ENCODE results near the gene IMMP2L.
A peak's percentile ranks its signal among the peaks of the same experiment; 100 is the strongest.

Gene IMMP2L

GRCh38 chr7:110839866-110840265, 722.4 kb downstream of the IMMP2L start:
- FAIRE-seq: no peak

- no peak for FAIRE-seq
These were observed 726.4 kb downstream of the IMMP2L start for GRCh38 chr7:110835849-110836248.

- no peak for FAIRE-seq
These were observed 727.1 kb downstream of the IMMP2L start for GRCh38 chr7:110835218-110835617.

DNA sequence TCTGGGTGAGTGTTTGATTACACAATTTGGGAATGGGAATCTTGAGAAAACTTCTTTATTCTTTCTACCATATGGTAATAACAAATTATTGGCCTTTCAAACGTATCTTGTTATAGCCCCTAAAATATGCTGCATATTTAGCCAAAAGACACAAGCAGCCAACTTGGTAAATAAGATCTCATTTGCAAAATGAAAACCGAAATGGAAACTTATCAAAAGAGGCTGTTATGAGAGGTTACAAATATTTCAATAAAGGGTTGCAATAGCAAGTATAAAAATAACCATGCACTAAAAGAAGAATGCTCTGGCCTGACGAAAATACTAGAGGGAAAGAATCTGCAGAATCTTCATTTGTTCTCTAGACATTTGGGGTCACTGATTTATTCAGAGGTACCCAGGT, 730.9 kb downstream of the IMMP2L start:
- no peak for FAIRE-seq

GRCh38 chr7:110830778-110831177, 731.5 kb downstream of the IMMP2L start:
- no peak for FAIRE-seq

DNA sequence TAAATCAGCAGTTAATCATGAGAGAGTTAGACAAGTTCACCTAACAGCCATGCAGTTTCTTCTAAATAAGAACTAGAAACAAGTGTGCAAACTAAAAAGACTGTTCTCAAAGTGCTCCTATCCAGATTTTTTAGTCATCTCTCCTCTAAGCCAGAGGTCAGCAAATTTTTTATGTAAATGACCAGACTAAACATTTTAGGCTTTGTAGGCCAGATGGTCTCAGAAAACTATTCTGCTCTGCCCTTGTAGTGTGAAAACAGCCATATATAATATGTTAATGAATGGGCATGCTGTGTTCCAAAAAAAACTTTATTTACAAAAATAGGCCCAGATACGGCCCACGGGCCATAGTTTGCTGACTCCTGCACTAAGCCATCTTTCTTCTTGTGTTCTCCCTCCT, 734.4 kb downstream of the IMMP2L start:
- no peak for FAIRE-seq

DNA sequence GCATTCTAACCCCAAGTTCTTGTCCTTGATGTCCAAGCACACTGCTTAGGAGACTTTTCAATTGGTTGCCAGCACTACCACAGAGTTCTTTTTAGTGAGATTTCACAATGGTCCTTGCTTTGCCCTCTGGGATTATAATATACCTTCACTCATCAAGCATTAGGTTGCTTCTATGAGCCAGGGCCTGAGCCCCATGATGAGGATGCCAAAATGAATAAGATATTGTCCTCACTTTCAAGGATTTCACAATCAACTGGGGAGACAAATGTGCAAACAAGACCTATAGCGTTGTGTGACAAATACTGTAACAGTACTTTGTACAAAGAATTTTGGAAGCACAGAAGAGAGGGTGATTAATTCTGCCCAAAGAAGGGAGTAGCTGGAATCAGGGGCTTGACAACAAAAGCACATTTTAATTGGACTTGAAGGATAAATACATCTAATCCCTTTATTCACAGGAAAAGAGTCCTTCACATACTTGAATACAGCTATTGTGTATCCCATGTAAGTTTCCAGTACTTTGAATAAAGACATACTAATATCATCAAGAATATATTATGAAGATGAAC, 734.9 kb downstream of the IMMP2L start:
- no peak for FAIRE-seq

DNA sequence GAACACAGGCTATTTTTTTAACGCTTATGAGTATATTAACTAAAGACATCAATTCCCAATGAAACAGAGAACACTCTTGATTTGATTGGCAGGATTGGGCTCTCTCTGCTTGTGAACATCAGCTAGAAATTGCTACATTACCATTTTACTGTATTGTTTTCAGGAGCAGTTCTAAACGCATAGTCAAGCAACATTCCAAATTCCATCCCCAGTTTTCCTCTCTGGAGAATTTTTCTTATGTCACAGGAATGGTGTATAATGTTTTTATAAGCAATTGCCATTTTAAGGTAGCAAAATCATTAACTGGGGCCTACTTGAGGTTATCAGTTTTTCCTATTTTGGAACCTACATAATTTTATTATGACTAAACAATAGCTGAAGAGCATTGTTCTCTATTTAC, 748.3 kb downstream of the IMMP2L start:
- no peak for FAIRE-seq

DNA sequence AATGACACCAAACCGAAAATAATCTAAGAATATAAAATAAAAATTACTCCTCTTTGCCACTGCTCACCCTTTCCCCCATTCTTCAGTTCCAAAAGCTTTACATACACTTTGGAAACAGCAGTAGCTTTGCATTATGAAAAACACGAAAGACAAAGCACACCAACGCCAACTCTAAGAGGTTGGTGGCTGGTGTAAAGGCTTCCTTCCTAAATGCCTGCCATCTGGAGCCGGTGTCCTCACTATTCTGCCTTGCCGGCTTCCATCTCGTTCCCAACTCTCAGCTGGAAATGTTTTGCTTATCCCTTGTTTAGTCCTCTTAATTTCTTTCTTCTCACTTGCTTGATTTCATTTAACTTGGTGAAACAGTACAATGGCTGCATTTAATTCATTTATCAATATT, 752.5 kb downstream of the IMMP2L start:
- no peak for FAIRE-seq

DNA sequence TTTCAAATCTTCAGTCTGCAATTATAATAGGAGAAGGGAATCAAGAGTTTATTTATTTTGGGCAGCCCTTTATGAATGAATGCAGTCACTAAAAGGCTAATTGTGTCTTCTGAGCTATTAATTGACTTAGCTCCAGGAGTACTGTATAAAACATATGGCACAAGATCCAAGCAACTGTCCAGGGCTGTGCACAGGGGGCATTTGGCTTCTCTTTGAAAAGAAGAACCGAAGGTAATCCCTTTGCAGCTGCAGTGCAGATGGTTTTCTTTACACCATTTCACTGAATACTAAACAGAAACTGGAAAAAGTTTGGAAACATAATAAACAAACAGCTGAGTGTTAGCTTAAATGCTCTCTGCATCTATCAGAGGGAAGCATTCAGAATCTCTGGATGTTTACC, 753.9 kb downstream of the IMMP2L start:
- FAIRE-seq: no peak

DNA sequence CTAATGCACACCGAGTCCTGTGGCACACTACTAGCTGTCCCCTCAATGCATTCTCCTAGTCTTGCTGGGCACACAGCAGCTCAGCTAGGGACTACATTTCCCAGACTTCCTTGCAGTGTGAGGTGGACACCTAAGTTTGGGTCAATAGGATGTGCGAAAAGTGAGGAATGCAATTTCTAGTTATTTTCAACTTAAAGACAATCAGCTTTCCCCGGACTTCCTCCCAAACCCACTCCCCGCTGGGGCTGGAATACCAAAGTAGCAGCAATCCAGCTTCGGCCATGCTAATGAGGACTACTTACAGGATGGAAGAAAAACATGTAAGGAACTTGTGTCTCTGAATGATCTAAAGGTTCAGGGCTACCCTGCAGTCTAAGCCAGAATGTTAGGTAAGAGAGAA, 757.8 kb downstream of the IMMP2L start:
- FAIRE-seq: no peak

- FAIRE-seq: no peak
These were observed 758.6 kb downstream of the IMMP2L start for GRCh38 chr7:110803602-110804143.

- no peak for FAIRE-seq
These were observed 760.8 kb downstream of the IMMP2L start for GRCh38 chr7:110801502-110801901.

DNA sequence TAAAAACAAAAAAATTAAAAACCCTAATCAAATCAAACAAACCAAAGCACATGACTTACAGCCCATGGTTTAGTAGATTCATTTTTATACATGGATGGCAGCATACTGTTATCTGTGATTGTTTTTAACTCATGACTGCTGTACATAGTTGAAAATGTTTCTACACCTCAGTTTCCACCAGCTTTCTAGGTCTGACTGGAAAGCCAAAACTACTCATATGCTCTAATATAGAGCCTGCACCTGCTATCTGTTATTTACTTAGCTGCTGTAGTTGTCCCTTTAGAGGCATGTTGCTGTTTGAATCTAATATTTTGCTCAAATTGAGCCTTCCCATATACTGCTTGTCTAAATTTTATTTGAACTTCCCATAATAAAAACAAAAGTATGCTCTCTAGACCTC, 761.3 kb downstream of the IMMP2L start:
- no peak for FAIRE-seq

DNA sequence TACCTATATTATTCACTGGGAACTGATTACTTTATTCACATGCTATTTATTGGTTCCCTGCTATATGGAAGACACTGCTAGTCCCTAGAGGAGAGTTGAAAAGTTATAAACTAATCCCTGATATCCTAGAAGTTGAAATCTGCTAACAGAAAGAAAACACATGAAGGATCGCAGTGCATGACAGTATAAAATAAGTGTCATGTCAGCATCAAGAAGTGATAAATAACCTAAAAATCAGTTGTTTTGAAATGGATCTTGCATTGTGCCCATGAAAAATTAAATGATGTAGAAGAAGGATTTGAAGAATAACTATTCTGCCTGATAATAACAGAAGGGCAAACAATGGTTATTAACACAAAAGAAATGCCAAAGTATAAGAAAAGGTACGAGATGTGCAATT, 764.6 kb downstream of the IMMP2L start:
- no peak for FAIRE-seq

DNA sequence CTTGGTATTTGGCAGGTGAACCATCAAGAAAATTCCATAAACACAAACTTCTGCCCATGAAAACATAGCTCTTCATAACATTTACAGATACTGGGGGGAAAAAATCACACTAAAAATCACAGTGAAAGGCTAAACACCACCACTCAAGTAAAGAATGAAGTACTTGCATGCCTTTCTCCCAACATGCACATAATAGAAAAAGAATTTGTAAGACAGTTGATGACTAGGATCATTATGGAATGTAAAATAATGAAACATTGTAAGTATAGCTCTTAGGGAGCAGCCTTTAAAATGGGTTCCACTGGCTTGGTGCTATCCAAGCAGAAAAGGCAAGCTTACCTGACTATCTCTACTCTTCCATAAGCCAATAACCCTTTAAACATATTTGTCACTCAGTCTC, 771.3 kb downstream of the IMMP2L start:
- no peak for FAIRE-seq

DNA sequence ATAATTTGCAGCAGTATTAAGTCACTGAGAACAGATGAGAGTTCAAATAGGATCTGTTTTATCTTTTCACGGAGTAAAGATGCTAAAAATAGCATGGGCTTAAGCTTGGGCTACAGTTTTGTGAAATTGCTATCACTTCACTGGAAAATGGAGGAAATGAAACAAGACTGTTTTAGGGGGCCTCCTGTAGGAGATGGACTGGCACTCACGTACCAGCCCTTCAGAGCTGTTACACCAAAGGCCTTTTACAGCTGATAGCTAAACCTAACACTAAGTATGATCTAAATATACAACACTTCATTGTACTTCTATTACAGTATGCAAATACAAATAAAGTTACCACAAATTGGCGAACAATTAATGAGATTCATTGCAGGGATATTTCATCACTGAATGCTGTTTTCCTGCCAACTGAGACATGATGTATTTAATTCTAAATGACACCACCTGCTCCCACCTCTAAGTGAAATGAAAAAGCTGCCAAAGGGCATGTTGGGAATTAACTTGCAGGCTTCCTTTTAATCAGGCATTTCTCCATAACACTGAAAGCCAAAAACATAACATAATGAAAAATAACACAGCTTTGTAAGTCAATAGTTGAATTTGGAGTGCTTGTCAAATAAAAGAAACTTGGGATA, 775.8 kb downstream of the IMMP2L start:
- FAIRE-seq: no peak

GRCh38 chr7:110784749-110785148, 777.5 kb downstream of the IMMP2L start:
- peak; percentile 70 for FAIRE-seq

DNA sequence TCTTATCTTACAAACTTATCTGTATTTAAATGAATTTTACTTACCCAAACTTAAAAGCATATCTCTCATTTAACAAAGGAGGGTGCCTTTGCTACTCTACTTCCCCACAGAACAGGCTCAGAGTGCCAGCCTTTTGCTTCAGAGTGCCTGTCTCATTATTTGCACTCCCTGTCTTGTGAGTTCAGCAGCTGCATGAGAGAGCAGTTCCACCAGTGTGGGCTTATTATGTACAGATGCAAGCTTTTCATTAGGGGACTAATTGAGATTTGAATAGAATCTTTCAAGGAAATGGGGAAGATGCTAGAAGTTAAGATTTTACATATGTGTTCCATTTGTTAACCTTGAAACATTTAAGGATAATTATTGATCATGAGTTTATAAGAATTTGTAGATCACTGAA, 781.6 kb downstream of the IMMP2L start:
- no peak for FAIRE-seq

GRCh38 chr7:110779339-110779738, 783.0 kb downstream of the IMMP2L start:
- FAIRE-seq: no peak

DNA sequence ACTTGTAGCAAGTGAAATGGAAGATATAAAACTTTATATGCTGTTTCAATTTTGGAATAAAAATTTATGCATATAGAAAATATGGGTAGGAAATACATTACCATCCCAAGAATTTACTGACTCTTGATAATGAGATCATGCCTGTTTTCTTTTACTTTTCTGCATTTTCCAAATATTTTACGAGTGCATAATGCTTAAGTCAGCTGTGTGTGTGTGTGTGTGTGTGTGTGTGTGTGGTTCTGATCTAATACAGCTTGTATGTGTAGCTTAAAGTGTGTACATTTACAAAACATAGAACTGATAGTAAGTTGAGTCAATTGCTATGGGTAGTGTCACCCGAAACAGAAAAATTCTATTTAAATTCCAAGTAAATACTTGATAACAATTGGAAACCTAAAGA, 787.2 kb downstream of the IMMP2L start:
- no peak for FAIRE-seq

GRCh38 chr7:110774071-110774470, 788.2 kb downstream of the IMMP2L start:
- FAIRE-seq: no peak

DNA sequence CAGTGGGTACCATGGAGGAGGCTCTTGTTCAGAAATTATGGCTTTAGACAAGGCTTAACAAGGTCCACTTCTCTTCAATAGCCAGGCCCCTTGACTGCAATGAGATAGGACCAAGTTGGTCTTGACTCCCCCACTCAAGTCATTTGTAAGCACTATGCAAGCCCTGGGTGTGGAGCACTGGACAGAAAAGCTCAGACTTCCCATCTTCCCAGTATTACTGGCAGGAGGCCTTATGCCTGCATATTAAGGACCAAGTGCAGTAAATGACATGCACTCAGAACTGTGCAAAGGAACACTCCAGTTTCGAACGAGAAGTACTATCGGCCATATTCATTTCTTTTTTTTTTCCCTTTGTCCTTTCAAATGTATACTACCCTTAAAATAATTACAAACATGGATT, 789.7 kb downstream of the IMMP2L start:
- FAIRE-seq: no peak

GRCh38 chr7:110771717-110772116, 790.6 kb downstream of the IMMP2L start:
- no peak for FAIRE-seq

DNA sequence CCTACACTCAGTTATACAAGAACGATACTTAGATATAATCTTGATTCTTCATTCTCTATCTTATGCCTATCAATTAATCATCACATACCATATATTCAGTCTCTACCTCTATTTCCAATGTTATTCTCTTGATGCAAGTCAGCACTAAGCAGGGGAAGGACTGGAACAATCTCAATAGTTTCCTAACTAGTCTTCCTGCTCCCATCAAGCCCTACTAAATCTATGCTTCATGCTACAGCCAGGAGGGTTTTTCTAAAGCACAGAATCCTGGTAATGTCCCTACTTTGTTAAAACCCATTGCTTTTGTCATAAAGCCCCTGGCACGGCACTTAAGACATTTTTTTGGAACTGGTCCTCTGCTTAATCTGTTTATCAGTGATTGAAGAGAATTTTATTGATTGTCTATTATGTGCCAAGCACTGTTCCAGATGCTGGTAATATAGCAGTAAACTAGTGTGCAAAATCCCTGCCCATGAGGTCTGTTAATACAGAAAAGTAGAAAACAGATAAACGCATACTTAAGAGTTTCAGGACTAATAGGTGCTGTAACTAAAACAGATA, 794.7 kb downstream of the IMMP2L start:
- no peak for FAIRE-seq
